ENCODE data around the gene TFDP2. TPM values are rescaled to one million over a fixed set of nuclear protein-coding genes. Genes with fewer than 3 reads are reported as not detected.
"Not testable (repeated sequence)": the region's sequence is repeated elsewhere in the genome, so short reads cannot be mapped to it uniquely, and the experiment has no call there.

Gene TFDP2
- polyA plus RNA-seq, 3 donors from 2014 or later = 53.5 to 142 (median 96.2) TPM

GRCh38 chr3:142077859-142078500 lies 71.4 kb downstream of the TFDP2 start:
- peak overlapping the region in 2 of 6 donors; percentile 4 to 13 for H3K27ac Mint-ChIP-seq
- peaks cover 12 to 27% (median 26%) of the 10 kb centered on the region in 3 donors for H3K36me3 Mint-ChIP-seq
- peaks cover 0 to 5% (median 0%) of the 10 kb centered on the region in 3 donors for H3K27me3 Mint-ChIP-seq (ENCODE audit: low read depth in 3 of 3)
- no peak overlapping the region for H3K4me3 Mint-ChIP-seq
- no peak for DNase-seq
- no peaks in the 10 kb centered on the region for H3K9me3 Mint-ChIP-seq
- H3K4me1 Mint-ChIP-seq = peaks cover 30 to 59% of the 10 kb centered on the region in 2 donors

GRCh38 chr3:142077155-142077858 lies 72.0 kb downstream of the TFDP2 start:
- peaks cover 30 to 59% of the 10 kb centered on the region in 2 donors for H3K4me1 Mint-ChIP-seq
- H3K36me3 Mint-ChIP-seq = peaks cover 12 to 27% (median 26%) of the 10 kb centered on the region in 3 donors
- no peak overlapping the region for H3K4me3 Mint-ChIP-seq
- no peak for DNase-seq
- no peaks in the 10 kb centered on the region for H3K9me3 Mint-ChIP-seq
- peak overlapping the region in 2 of 6 donors; percentile 51 to 54 for H3K27ac Mint-ChIP-seq
- peaks cover 0 to 5% (median 0%) of the 10 kb centered on the region in 3 donors for H3K27me3 Mint-ChIP-seq (ENCODE audit: low read depth in 3 of 3)

- peaks cover 30 to 59% of the 10 kb centered on the region in 2 donors for H3K4me1 Mint-ChIP-seq
- H3K27me3 Mint-ChIP-seq (ENCODE audit: low read depth in 3 of 3); H3K27ac Mint-ChIP-seq; H3K4me3 Mint-ChIP-seq; H3K9me3 Mint-ChIP-seq; DNase-seq: not testable (repeated sequence)
- peaks cover 12 to 22% (median 17%) of the 10 kb centered on the region in 3 donors for H3K36me3 Mint-ChIP-seq
These were observed 73.7 kb downstream of the TFDP2 start for GRCh38 chr3:142075656-142076055.

- H3K4me1 Mint-ChIP-seq = peaks cover 21 to 42% of the 10 kb centered on the region in 2 donors
- no peak overlapping the region for H3K4me3 Mint-ChIP-seq
- H3K27me3 Mint-ChIP-seq (ENCODE audit: low read depth in 3 of 3) = peaks cover 0 to 1% (median 0%) of the 10 kb centered on the region in 3 donors
- no peak for DNase-seq
- H3K36me3 Mint-ChIP-seq = no peaks in the 10 kb centered on the region
- H3K27ac Mint-ChIP-seq = no peak overlapping the region
- no peaks in the 10 kb centered on the region for H3K9me3 Mint-ChIP-seq
These were observed 76.5 kb downstream of the TFDP2 start for GRCh38 chr3:142072816-142073215.

- Mint-ChIP-seq H3K4me3 (no peak overlapping the region), H3K4me1 (peaks cover 4 to 43% of the 10 kb centered on the region in 2 donors), H3K27ac (no peak overlapping the region), H3K36me3 (peaks cover 4 to 6% (median 4%) of the 10 kb centered on the region in 3 donors), H3K9me3 (no peaks in the 10 kb centered on the region), H3K27me3 (ENCODE audit: low read depth in 3 of 3) (peaks cover 0 to 3% (median 2%) of the 10 kb centered on the region in 3 donors)
- DNase-seq = no peak
These were observed 83.4 kb downstream of the TFDP2 start for GRCh38 chr3:142065932-142066331.

- no peak overlapping the region for H3K4me3 Mint-ChIP-seq
- no peak overlapping the region for H3K27ac Mint-ChIP-seq
- H3K36me3 Mint-ChIP-seq = peaks cover 4 to 6% (median 4%) of the 10 kb centered on the region in 3 donors
- peaks cover 2 to 39% of the 10 kb centered on the region in 2 donors for H3K4me1 Mint-ChIP-seq
- no peak for DNase-seq
- peaks cover 0 to 3% (median 2%) of the 10 kb centered on the region in 3 donors for H3K27me3 Mint-ChIP-seq (ENCODE audit: low read depth in 3 of 3)
- H3K9me3 Mint-ChIP-seq = no peaks in the 10 kb centered on the region
These were observed 84.0 kb downstream of the TFDP2 start for GRCh38 chr3:142065344-142065743.

- Mint-ChIP-seq H3K36me3 (peaks cover 4 to 6% (median 4%) of the 10 kb centered on the region in 3 donors), H3K27ac (peak overlapping the region in 1 of 6 donors; percentile 57), H3K27me3 (ENCODE audit: low read depth in 3 of 3) (peaks cover 0 to 3% (median 2%) of the 10 kb centered on the region in 3 donors), H3K9me3 (no peaks in the 10 kb centered on the region), H3K4me1 (peaks cover 2 to 39% of the 10 kb centered on the region in 2 donors), H3K4me3 (no peak overlapping the region)
- DNase-seq = no peak
These were observed 84.9 kb downstream of the TFDP2 start for GRCh38 chr3:142064454-142064853.

- Mint-ChIP-seq H3K4me1 (peaks cover 9 to 34% of the 10 kb centered on the region in 2 donors), H3K27ac (no peak overlapping the region), H3K27me3 (ENCODE audit: low read depth in 3 of 3) (peaks cover 0 to 4% (median 0%) of the 10 kb centered on the region in 3 donors), H3K4me3 (no peak overlapping the region), H3K9me3 (no peaks in the 10 kb centered on the region), H3K36me3 (peaks cover 8 to 13% (median 10%) of the 10 kb centered on the region in 3 donors)
- no peak for DNase-seq
These were observed 92.0 kb downstream of the TFDP2 start for GRCh38 chr3:142057331-142057725.

GRCh38 chr3:142056656-142057330 lies 92.6 kb downstream of the TFDP2 start:
- Mint-ChIP-seq H3K9me3 (no peaks in the 10 kb centered on the region), H3K36me3 (peaks cover 5 to 13% (median 6%) of the 10 kb centered on the region in 3 donors), H3K27me3 (ENCODE audit: low read depth in 3 of 3) (peaks cover 0 to 2% (median 0%) of the 10 kb centered on the region in 3 donors), H3K27ac (peak overlapping the region in 1 of 6 donors; percentile 24), H3K4me3 (no peak overlapping the region), H3K4me1 (peaks cover 9 to 29% of the 10 kb centered on the region in 2 donors)
- no peak for DNase-seq

GRCh38 chr3:142053835-142054234 lies 95.5 kb downstream of the TFDP2 start:
- no peaks in the 10 kb centered on the region for H3K9me3 Mint-ChIP-seq

GRCh38 chr3:142053244-142053643 lies 96.1 kb downstream of the TFDP2 start:
- Mint-ChIP-seq H3K4me1 (peaks cover 10 to 19% of the 10 kb centered on the region in 2 donors), H3K9me3 (no peaks in the 10 kb centered on the region), H3K36me3 (peaks cover 3 to 23% (median 9%) of the 10 kb centered on the region in 3 donors), H3K27ac (peak overlapping the region in 1 of 6 donors; percentile 56), H3K27me3 (ENCODE audit: low read depth in 3 of 3) (peaks cover 0 to 2% (median 0%) of the 10 kb centered on the region in 3 donors), H3K4me3 (no peak overlapping the region)
- no peak for DNase-seq

More at GRCh38 chr3:142053835-142054234, 95.5 kb downstream of the TFDP2 start:
- no peak overlapping the region for H3K27ac Mint-ChIP-seq
- DNase-seq = no peak
- H3K4me1 Mint-ChIP-seq = peaks cover 10 to 23% of the 10 kb centered on the region in 2 donors
- no peak overlapping the region for H3K4me3 Mint-ChIP-seq
- peaks cover 0 to 2% (median 0%) of the 10 kb centered on the region in 3 donors for H3K27me3 Mint-ChIP-seq (ENCODE audit: low read depth in 3 of 3)
- H3K36me3 Mint-ChIP-seq = peaks cover 3 to 21% (median 9%) of the 10 kb centered on the region in 3 donors

GRCh38 chr3:142051351-142051750 lies 98.0 kb downstream of the TFDP2 start:
- H3K4me3 Mint-ChIP-seq = no peak overlapping the region
- no peak overlapping the region for H3K27ac Mint-ChIP-seq
- peaks cover 0 to 2% (median 0%) of the 10 kb centered on the region in 3 donors for H3K27me3 Mint-ChIP-seq (ENCODE audit: low read depth in 3 of 3)
- peaks cover 3 to 23% (median 9%) of the 10 kb centered on the region in 3 donors for H3K36me3 Mint-ChIP-seq
- no peaks in the 10 kb centered on the region for H3K9me3 Mint-ChIP-seq
- H3K4me1 Mint-ChIP-seq = peaks cover 10 to 23% of the 10 kb centered on the region in 2 donors
- no peak for DNase-seq

GRCh38 chr3:142047021-142047369 lies 102.3 kb downstream of the TFDP2 start:
- no peak for DNase-seq
- H3K4me1 Mint-ChIP-seq = peaks cover 6 to 18% of the 10 kb centered on the region in 2 donors
- no peak overlapping the region for H3K27ac Mint-ChIP-seq
- H3K36me3 Mint-ChIP-seq = peaks cover 0 to 20% (median 4%) of the 10 kb centered on the region in 3 donors
- H3K9me3 Mint-ChIP-seq = no peaks in the 10 kb centered on the region
- no peak overlapping the region for H3K4me3 Mint-ChIP-seq
- H3K27me3 Mint-ChIP-seq (ENCODE audit: low read depth in 3 of 3) = peaks cover 0 to 1% (median 0%) of the 10 kb centered on the region in 3 donors

All from immature natural killer cell (primary cell).